Upper lobe of left lung (tissue), 6 donors: ENCODE results near the gene TCERG1L. TPM values are rescaled to one million over a fixed set of nuclear protein-coding genes. Genes with fewer than 3 reads are reported as not detected.

Experiments used
- ATAC-seq, 2 donors: fragments of 200-7000 bp; cut with Tn5 transposase; one replicate each; pipeline ENCODE4 v1.9.1; 2022; ENCODE audit warnings: mild to moderate bottlenecking in 2 of 2, moderate library complexity in 2 of 2; ENCODE audit not compliant: low FRiP score in 2 of 2
- DNase-seq, 2 donors: peaks; one replicate each; pipeline ENCODE4 v3.0.0-alpha.2; 2019 to 2020
- H3K27ac ChIP-seq, 4 donors: fragments of 200-600 bp; sonication (generic); one replicate each; pipeline ENCODE4 v1.5.1; 2016 to 2019
- H3K27me3 ChIP-seq, 4 donors: fragments of 200-600 bp; sonication (generic); one replicate each; pipeline ENCODE4 v1.5.1; 2017 to 2019
- H3K36me3 ChIP-seq, 4 donors: fragments of 200-600 bp; sonication (generic); one replicate each; pipeline ENCODE4 v1.5.1; 2016 to 2019
- H3K4me1 ChIP-seq, 4 donors: fragments of 200-600 bp; sonication (generic); one replicate each; pipeline ENCODE4 v1.5.1; 2018 to 2019
- H3K4me3 ChIP-seq, 4 donors: fragments of 200-600 bp; sonication (generic); one replicate each; pipeline ENCODE4 v1.5.1; 2017 to 2019; ENCODE audit warnings: mild to moderate bottlenecking in 2 of 4, moderate library complexity in 1 of 4
- H3K9me3 ChIP-seq, 4 donors: fragments of 200-600 bp; sonication (generic); one replicate each; pipeline ENCODE4 v1.5.1; 2018 to 2019
- EP300 ChIP-seq, 4 donors: sonication (generic); formaldehyde crosslinking; IDR thresholded peaks; one replicate each; pipeline ENCODE4 v1.5.1; 2017; ENCODE audit warnings: antibody characterized with exemption in 4 of 4, control low read depth in 2 of 4
- POLR2A ChIP-seq, 4 donors: fragments of 450-650 bp; IDR thresholded peaks; one replicate each; pipeline ENCODE4 v1.5.1; 2016 to 2017; ENCODE audit warnings: antibody characterized with exemption in 4 of 4, mild to moderate bottlenecking in 2 of 4
- POLR2AphosphoS5 ChIP-seq, 2 donors: sonication (generic); formaldehyde crosslinking; IDR thresholded peaks; one replicate each; pipeline ENCODE4 v1.5.1; 2017; ENCODE audit warnings: antibody characterized with exemption in 2 of 2
- WGBS, 2 donors: methylation state at CpG; one replicate each; pipeline ENCODE4 v1.1.5; 2017 to 2018; 5-methylcytosine and 5-hydroxymethylcytosine counted together
- total RNA-seq, 6 donors: library from RNA; depleted of rRNA in 4 of 6; stranded (reverse); fragments of >200 nt in 4 of 6; gene quantifications; one replicate each; pipeline versions ENCODE4 v1.1.0 to v1.2.1, GENCODE V29; 2016 to 2021
- TF ChIP-seq, protein P1 (sequence below), 6 experiments: fragments of 450-650 bp in 4 of 6; fragments of 200-600 bp in 2 of 6; sonication (generic) in 2 of 6; IDR thresholded peaks; one replicate each; pipeline ENCODE4 v1.5.1; 2016 to 2019; ENCODE audit warnings: antibody characterized with exemption in 6 of 6
- donor health status: DM: no; HTN: no; CAD: no; lungs with moderate emphysema.
- donor health status: DM: no; HTN: yes; CAD: no; lungs with severe emphysema.

Gene TCERG1L
- total RNA-seq, 6 donors from 2014 or later = 0.10 TPM; not detected in 5

- 86 to 89% methylated on average over 3 to 8 of the region's 8 CpGs for WGBS, 2 donors
- no peaks in the 10 kb centered on the region for H3K4me1 ChIP-seq
- peak in 1 of 2 donors; percentile 31 for ATAC-seq
- H3K4me3 ChIP-seq = no peak overlapping the region
- TF ChIP-seq, protein P1, sequence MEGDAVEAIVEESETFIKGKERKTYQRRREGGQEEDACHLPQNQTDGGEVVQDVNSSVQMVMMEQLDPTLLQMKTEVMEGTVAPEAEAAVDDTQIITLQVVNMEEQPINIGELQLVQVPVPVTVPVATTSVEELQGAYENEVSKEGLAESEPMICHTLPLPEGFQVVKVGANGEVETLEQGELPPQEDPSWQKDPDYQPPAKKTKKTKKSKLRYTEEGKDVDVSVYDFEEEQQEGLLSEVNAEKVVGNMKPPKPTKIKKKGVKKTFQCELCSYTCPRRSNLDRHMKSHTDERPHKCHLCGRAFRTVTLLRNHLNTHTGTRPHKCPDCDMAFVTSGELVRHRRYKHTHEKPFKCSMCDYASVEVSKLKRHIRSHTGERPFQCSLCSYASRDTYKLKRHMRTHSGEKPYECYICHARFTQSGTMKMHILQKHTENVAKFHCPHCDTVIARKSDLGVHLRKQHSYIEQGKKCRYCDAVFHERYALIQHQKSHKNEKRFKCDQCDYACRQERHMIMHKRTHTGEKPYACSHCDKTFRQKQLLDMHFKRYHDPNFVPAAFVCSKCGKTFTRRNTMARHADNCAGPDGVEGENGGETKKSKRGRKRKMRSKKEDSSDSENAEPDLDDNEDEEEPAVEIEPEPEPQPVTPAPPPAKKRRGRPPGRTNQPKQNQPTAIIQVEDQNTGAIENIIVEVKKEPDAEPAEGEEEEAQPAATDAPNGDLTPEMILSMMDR (IDR thresholded peaks at IDR 0.05) = no peak
- TF ChIP-seq POLR2AphosphoS5 (IDR thresholded peaks at IDR 0.05) (no peak), POLR2A (IDR thresholded peaks at IDR 0.05) (no peak), EP300 (IDR thresholded peaks at IDR 0.05) (no peak)
- no peaks in the 10 kb centered on the region for H3K27me3 ChIP-seq
- no peak for DNase-seq
- H3K27ac ChIP-seq = no peak overlapping the region
- no peaks in the 10 kb centered on the region for H3K36me3 ChIP-seq
- H3K9me3 ChIP-seq = no peaks in the 10 kb centered on the region
These were observed 254.7 kb downstream of the TCERG1L start for GRCh38 chr10:131056781-131057180.

GRCh38 chr10:131056091-131056579 lies 255.4 kb downstream of the TCERG1L start:
- no peak overlapping the region for H3K27ac ChIP-seq
- DNase-seq (no peak), ATAC-seq (no peak)
- no peaks in the 10 kb centered on the region for H3K9me3 ChIP-seq
- WGBS, 2 donors = 66 to 67% methylated on average over 9 to 12 of the region's 12 CpGs
- H3K4me3 ChIP-seq = no peak overlapping the region
- H3K4me1 ChIP-seq = no peaks in the 10 kb centered on the region
- H3K36me3 ChIP-seq = no peaks in the 10 kb centered on the region
- TF ChIP-seq POLR2A (IDR thresholded peaks at IDR 0.05) (no peak), EP300 (IDR thresholded peaks at IDR 0.05) (no peak), POLR2AphosphoS5 (IDR thresholded peaks at IDR 0.05) (no peak)
- TF ChIP-seq, protein P1 (IDR thresholded peaks at IDR 0.05) = no peak
- H3K27me3 ChIP-seq = no peaks in the 10 kb centered on the region

DNA sequence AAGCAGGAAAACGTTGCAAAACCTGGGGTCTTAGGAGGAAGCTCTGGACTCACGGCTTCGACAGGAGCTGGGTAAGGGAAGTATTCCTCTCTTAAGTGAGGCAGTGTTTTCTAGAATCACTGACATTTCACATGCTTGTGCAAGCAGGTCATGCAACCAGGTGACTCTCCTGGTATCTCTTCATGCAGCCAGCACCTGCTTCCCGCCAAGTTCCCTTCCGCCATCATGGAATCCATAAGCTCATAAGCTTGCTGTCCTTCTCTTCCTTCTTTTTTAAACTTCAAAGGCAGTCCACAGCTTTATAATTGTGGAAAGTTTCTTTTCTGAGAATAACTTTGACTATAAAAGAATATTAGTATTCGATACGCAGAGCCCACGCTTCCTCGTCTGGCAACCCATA lies 256.1 kb downstream of the TCERG1L start:
- Histone ChIP-seq H3K9me3 (no peaks in the 10 kb centered on the region), H3K27ac (no peak overlapping the region), H3K4me1 (no peaks in the 10 kb centered on the region), H3K4me3 (no peak overlapping the region), H3K27me3 (no peaks in the 10 kb centered on the region), H3K36me3 (no peaks in the 10 kb centered on the region)
- TF ChIP-seq, protein P1 (IDR thresholded peaks at IDR 0.05) = no peak
- TF ChIP-seq POLR2A (IDR thresholded peaks at IDR 0.05) (no peak), EP300 (IDR thresholded peaks at IDR 0.05) (no peak), POLR2AphosphoS5 (IDR thresholded peaks at IDR 0.05) (no peak)
- ATAC-seq = no peak
- WGBS, 2 donors = 70 to 74% methylated on average over 9 of the region's 9 CpGs
- DNase-seq = no peak

DNA sequence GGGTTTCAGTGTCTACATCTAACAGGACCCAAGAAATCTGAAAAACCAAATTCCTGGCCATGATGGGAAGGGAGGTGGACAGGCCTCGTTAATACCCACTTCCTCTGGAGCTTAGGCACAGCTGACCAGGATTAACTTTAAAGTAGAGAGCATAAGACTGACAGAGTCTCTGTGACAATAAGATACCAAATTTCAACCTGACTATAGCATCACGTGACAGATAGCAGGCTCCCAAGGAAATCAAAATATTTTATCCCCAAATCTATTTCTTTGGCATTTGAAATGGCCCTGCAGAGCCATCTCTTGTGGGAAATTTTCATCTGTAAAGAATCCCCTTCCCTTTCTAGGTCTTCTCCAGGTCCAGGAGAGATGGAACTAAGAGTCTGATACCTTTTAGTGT lies 258.3 kb downstream of the TCERG1L start:
- Histone ChIP-seq H3K4me3 (no peak overlapping the region), H3K36me3 (no peaks in the 10 kb centered on the region), H3K27ac (no peak overlapping the region), H3K4me1 (no peaks in the 10 kb centered on the region), H3K27me3 (no peaks in the 10 kb centered on the region), H3K9me3 (no peaks in the 10 kb centered on the region)
- DNase-seq (no peak), ATAC-seq (no peak)
- no peak for TF ChIP-seq POLR2A (IDR thresholded peaks at IDR 0.05)
- WGBS, 2 donors = 62 to 77% methylated on average over 2 of the region's 2 CpGs

GRCh38 chr10:131050162-131050766 lies 261.3 kb downstream of the TCERG1L start:
- no peaks in the 10 kb centered on the region for H3K4me1 ChIP-seq
- no peak for TF ChIP-seq EP300 (IDR thresholded peaks at IDR 0.05)
- TF ChIP-seq POLR2A (IDR thresholded peaks at IDR 0.05) = no peak
- TF ChIP-seq, protein P1 (IDR thresholded peaks at IDR 0.05) = no peak
- TF ChIP-seq POLR2AphosphoS5 (IDR thresholded peaks at IDR 0.05) = no peak
- H3K27ac ChIP-seq = no peak overlapping the region
- no peaks in the 10 kb centered on the region for H3K9me3 ChIP-seq
- no peaks in the 10 kb centered on the region for H3K36me3 ChIP-seq
- WGBS, 2 donors = 80 to 82% methylated on average over 10 of the region's 10 CpGs
- DNase-seq (no peak), ATAC-seq (no peak)
- no peaks in the 10 kb centered on the region for H3K27me3 ChIP-seq
- no peak overlapping the region for H3K4me3 ChIP-seq
